GM21526 (cell line): ENCODE data around the gene BLVRB.
"Not testable (repeated sequence)": the region's sequence is repeated elsewhere in the genome, so short reads cannot be mapped to it uniquely, and the experiment has no call there.

Source experiments
- ATAC-seq: cut with Tn5 transposase; IDR thresholded peaks from one replicate; pipeline ENCODE4 v1.9.1; 2021; ENCODE audit warnings: moderate library complexity; ENCODE audit not compliant: unreplicated experiment, low FRiP score

Gene BLVRB

GRCh38 chr19:40492274-40492673 lies 26.7 kb upstream of the BLVRB start:
- no peak for ATAC-seq

- no peak for ATAC-seq
Measured at GRCh38 chr19:40489882-40490230, 24.3 kb upstream of the BLVRB start.

- ATAC-seq = no peak
Measured at GRCh38 chr19:40486017-40486416, 20.5 kb upstream of the BLVRB start.

GRCh38 chr19:40475878-40476644 lies 10.5 kb upstream of the BLVRB start:
- ATAC-seq = not testable (repeated sequence)

- no peak for ATAC-seq
Measured at GRCh38 chr19:40474737-40475136, 9.2 kb upstream of the BLVRB start.

- no peak for ATAC-seq
Measured at GRCh38 chr19:40472516-40472915, 7.0 kb upstream of the BLVRB start.

- ATAC-seq = no peak
Measured at GRCh38 chr19:40471111-40471510, 5.6 kb upstream of the BLVRB start.

GRCh38 chr19:40469011-40469410 lies 3.5 kb upstream of the BLVRB start:
- no peak for ATAC-seq

- ATAC-seq = no peak
Measured at GRCh38 chr19:40466985-40467734, 1.6 kb upstream of the BLVRB start, which contains the start of gene SPTBN4. TSS of gene SPTBN4 (plus strand) at chr19:40467001. CDS start at chr19:40472622, 5,621 bp downstream.

- peak; percentile 36 for ATAC-seq
Measured at GRCh38 chr19:40466219-40466984, 857 bp upstream of the BLVRB start.

GRCh38 chr19:40465025-40465556 lies 454 bp downstream of the BLVRB start:
- no peak for ATAC-seq

- no peak for ATAC-seq
Measured at GRCh38 chr19:40464059-40465024, 1.2 kb downstream of the BLVRB start.

- not testable (repeated sequence) for ATAC-seq
Measured at GRCh38 chr19:40463587-40464037, 1.9 kb downstream of the BLVRB start.

GRCh38 chr19:40461669-40462221 lies 3.8 kb downstream of the BLVRB start:
- ATAC-seq = no peak

GRCh38 chr19:40460185-40460584 lies 5.4 kb downstream of the BLVRB start:
- ATAC-seq = no peak

- ATAC-seq = no peak
Measured at GRCh38 chr19:40458597-40458974, 7.0 kb downstream of the BLVRB start.

- ATAC-seq = no peak
Measured at GRCh38 chr19:40457953-40458596, 7.5 kb downstream of the BLVRB start.

GRCh38 chr19:40457048-40457447 lies 8.5 kb downstream of the BLVRB start:
- no peak for ATAC-seq

GRCh38 chr19:40453943-40454342 lies 11.6 kb downstream of the BLVRB start:
- not testable (repeated sequence) for ATAC-seq
